Measurements from ENCODE around the gene ZNF541. TPM values are rescaled to one million over a fixed set of nuclear protein-coding genes. Genes with fewer than 3 reads are reported as not detected.

Gene ZNF541
- total and polyA plus RNA-seq, 10 of the 15 experiments (the other 5 are each of a cell fraction or from before 2014, with no cell fraction given) = 0.03 to 0.12 (median 0.07) TPM; not detected in 4

DNA sequence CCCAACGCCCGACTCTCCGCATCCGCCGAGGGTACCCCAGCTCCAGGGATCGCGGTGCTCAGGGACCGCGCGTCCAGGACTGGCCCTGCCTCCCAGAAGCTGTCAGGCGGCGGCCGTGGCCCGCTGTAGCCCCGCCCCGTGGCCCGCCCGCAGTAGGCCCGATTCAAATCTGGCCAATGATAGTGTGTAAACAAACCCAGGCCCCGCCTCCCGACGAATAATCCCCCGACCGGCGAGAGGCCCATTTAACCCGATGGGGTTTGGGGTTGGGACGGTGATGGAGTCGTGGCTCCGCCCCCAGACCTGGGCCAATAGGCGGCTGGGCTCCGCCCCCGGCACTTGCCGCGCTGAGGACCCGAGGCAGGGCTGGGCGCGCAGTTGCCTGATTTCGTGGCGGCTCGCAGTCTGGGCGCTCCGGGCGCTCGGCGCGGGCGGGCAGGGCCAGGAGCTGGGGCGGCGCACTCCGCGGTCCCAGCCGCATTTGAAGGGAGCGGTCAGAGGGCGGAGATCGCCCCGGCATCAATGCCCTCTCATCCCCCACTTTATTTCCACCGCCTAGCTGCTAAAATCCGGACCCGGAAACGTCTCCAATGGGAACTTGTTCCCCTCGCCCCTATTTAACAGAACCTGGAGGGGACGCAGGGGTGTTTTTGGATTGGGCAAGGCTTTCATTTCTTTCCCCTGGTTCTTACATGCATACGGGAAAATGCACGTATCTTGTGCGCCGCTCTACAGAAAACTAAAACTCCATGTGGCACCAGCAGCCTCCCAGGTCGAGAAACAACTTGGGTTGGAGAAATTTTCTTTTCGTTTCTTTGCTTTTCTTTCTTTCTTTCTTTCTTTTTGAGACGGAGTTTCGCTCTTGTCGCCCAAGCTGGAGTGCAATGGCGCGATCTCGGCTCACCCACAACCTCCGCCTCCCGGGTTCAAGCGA lies 27.6 kb upstream of the ZNF541 start (continued):
- peak; percentile 68 for TF ChIP-seq SIN3A (IDR thresholded peaks at IDR 0.05; ENCODE audit: low read depth, low read length)
- TF ChIP-seq MTA2 (IDR thresholded peaks at IDR 0.05; ENCODE audit: low read depth) = no peak
- TF ChIP-seq SUPT20H (IDR thresholded peaks at IDR 0.05; ENCODE audit: borderline replicate concordance, control insufficient read depth, low read depth, low read length) = no peak
- no peak for TF ChIP-seq IRF4 (IDR thresholded peaks at IDR 0.05; ENCODE audit: low read depth, low read length)
- TF ChIP-seq RFX5 (IDR thresholded peaks at IDR 0.05; ENCODE audit: low read depth, low read length) = peak; percentile 66; the same call in 1 of the 2 replicates
- no peak for TF ChIP-seq ZNF207 (IDR thresholded peaks at IDR 0.05; ENCODE audit: borderline replicate concordance)
- peak in 1 of 2 experiments; percentile 88; a peak in 2 of 4 replicates for TF ChIP-seq BHLHE40 (IDR thresholded peaks at IDR 0.05; ENCODE audit: borderline replicate concordance in 1 of 2, low read depth in 2 of 2, low read length in 1 of 2)
- TF ChIP-seq, protein P1, sequence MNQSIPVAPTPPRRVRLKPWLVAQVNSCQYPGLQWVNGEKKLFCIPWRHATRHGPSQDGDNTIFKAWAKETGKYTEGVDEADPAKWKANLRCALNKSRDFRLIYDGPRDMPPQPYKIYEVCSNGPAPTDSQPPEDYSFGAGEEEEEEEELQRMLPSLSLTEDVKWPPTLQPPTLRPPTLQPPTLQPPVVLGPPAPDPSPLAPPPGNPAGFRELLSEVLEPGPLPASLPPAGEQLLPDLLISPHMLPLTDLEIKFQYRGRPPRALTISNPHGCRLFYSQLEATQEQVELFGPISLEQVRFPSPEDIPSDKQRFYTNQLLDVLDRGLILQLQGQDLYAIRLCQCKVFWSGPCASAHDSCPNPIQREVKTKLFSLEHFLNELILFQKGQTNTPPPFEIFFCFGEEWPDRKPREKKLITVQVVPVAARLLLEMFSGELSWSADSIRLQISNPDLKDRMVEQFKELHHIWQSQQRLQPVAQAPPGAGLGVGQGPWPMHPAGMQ (IDR thresholded peaks at IDR 0.05; ENCODE audit: borderline replicate concordance) = peak; percentile 50; the same call in 1 of the 2 replicates
- peak; percentile 79 for TF ChIP-seq YY1 (IDR thresholded peaks at IDR 0.05; ENCODE audit: low read depth, low read length)
- no peak for TF ChIP-seq HDAC2 (IDR thresholded peaks at IDR 0.05)
- peak; percentile 42 for TF ChIP-seq ZBTB40 (IDR thresholded peaks at IDR 0.05; ENCODE audit: borderline replicate concordance)
- TF ChIP-seq, protein P2, sequence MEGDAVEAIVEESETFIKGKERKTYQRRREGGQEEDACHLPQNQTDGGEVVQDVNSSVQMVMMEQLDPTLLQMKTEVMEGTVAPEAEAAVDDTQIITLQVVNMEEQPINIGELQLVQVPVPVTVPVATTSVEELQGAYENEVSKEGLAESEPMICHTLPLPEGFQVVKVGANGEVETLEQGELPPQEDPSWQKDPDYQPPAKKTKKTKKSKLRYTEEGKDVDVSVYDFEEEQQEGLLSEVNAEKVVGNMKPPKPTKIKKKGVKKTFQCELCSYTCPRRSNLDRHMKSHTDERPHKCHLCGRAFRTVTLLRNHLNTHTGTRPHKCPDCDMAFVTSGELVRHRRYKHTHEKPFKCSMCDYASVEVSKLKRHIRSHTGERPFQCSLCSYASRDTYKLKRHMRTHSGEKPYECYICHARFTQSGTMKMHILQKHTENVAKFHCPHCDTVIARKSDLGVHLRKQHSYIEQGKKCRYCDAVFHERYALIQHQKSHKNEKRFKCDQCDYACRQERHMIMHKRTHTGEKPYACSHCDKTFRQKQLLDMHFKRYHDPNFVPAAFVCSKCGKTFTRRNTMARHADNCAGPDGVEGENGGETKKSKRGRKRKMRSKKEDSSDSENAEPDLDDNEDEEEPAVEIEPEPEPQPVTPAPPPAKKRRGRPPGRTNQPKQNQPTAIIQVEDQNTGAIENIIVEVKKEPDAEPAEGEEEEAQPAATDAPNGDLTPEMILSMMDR (IDR thresholded peaks at IDR 0.05 in 2 of 3, conservative IDR thresholded peaks at IDR 0.05 in 1 of 3; ENCODE audit: control insufficient read depth in 2 of 3, extremely low read depth in 1 of 3, insufficient read depth in 1 of 3, low read depth in 3 of 3, low read length in 3 of 3) = no peak
- TF ChIP-seq, protein P3, sequence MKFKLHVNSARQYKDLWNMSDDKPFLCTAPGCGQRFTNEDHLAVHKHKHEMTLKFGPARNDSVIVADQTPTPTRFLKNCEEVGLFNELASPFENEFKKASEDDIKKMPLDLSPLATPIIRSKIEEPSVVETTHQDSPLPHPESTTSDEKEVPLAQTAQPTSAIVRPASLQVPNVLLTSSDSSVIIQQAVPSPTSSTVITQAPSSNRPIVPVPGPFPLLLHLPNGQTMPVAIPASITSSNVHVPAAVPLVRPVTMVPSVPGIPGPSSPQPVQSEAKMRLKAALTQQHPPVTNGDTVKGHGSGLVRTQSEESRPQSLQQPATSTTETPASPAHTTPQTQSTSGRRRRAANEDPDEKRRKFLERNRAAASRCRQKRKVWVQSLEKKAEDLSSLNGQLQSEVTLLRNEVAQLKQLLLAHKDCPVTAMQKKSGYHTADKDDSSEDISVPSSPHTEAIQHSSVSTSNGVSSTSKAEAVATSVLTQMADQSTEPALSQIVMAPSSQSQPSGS (IDR thresholded peaks at IDR 0.05; ENCODE audit: low read length) = no peak
- TF ChIP-seq TCF7 (IDR thresholded peaks at IDR 0.05; ENCODE audit: borderline replicate concordance) = no peak
- TF ChIP-seq, protein P4, sequence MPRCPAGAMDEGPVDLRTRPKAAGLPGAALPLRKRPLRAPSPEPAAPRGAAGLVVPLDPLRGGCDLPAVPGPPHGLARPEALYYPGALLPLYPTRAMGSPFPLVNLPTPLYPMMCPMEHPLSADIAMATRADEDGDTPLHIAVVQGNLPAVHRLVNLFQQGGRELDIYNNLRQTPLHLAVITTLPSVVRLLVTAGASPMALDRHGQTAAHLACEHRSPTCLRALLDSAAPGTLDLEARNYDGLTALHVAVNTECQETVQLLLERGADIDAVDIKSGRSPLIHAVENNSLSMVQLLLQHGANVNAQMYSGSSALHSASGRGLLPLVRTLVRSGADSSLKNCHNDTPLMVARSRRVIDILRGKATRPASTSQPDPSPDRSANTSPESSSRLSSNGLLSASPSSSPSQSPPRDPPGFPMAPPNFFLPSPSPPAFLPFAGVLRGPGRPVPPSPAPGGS (IDR thresholded peaks at IDR 0.05; ENCODE audit: borderline replicate concordance, insufficient read depth, low read depth, low read length, poor library complexity, severe bottlenecking) = no peak
- no peak for TF ChIP-seq NR2C2 (IDR thresholded peaks at IDR 0.05; ENCODE audit: borderline replicate concordance, control insufficient read depth, insufficient read length, low read depth)
